Measurements from ENCODE around the gene GMPR2.

DNA sequence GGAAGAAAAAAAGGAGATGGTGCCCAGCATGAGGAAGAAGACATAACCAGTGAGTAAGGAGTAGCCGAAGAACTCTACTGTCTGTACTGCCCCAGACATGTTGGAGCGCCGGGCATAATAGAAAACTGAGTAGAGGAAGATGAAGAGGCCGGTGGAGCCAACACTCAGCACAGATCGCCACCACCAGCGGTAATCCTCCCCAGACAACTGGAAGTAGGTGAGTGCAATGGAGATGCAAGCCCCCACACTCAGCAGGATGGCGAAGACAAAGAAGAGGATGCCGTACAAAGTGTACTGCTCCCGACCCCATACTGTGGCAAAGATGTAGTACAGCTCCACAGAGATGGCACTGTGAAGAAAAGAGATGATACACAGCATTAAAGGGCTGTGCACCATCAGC, 43.3 kb upstream of the GMPR2 start:
- TF ChIP-seq, protein P1, sequence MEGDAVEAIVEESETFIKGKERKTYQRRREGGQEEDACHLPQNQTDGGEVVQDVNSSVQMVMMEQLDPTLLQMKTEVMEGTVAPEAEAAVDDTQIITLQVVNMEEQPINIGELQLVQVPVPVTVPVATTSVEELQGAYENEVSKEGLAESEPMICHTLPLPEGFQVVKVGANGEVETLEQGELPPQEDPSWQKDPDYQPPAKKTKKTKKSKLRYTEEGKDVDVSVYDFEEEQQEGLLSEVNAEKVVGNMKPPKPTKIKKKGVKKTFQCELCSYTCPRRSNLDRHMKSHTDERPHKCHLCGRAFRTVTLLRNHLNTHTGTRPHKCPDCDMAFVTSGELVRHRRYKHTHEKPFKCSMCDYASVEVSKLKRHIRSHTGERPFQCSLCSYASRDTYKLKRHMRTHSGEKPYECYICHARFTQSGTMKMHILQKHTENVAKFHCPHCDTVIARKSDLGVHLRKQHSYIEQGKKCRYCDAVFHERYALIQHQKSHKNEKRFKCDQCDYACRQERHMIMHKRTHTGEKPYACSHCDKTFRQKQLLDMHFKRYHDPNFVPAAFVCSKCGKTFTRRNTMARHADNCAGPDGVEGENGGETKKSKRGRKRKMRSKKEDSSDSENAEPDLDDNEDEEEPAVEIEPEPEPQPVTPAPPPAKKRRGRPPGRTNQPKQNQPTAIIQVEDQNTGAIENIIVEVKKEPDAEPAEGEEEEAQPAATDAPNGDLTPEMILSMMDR (IDR thresholded peaks at IDR 0.05), result no peak
- no peak for TF ChIP-seq EZH2 (IDR thresholded peaks at IDR 0.05)
- TF ChIP-seq EZH2phosphoT487 (IDR thresholded peaks at IDR 0.05), result no peak
